Superior temporal gyrus (tissue), 1 donor: ENCODE results near the gene STK11.

Source experiments
- DNase-seq: peaks from one replicate; pipeline ENCODE4 v3.0.0-alpha.2; 2016; ENCODE audit errors: extremely low spot score

The STK11 gene

GRCh38 chr19:1261798-1262622, 56.4 kb downstream of the STK11 start:
- DNase-seq, result peak; percentile 10

GRCh38 chr19:1262623-1263123, 57.1 kb downstream of the STK11 start:
- no peak for DNase-seq

- no peak for DNase-seq
These were observed 57.6 kb downstream of the STK11 start for GRCh38 chr19:1263188-1263587.

- DNase-seq, result peak; percentile 11
These were observed 59.4 kb downstream of the STK11 start for GRCh38 chr19:1264801-1265614.

- DNase-seq, result peak; percentile 9
These were observed 60.1 kb downstream of the STK11 start for GRCh38 chr19:1265615-1266128.

- DNase-seq, result peak; percentile 60
These were observed 60.7 kb downstream of the STK11 start for GRCh38 chr19:1266129-1266915.

- DNase-seq, result peak; percentile 72
These were observed 61.4 kb downstream of the STK11 start for GRCh38 chr19:1266916-1267476.

- DNase-seq, result peak; percentile 7
These were observed 62.1 kb downstream of the STK11 start for GRCh38 chr19:1267477-1268225.

GRCh38 chr19:1268226-1269064, 62.9 kb downstream of the STK11 start:
- DNase-seq, result no peak

GRCh38 chr19:1269065-1269477, 63.5 kb downstream of the STK11 start, which contains the start of gene CIRBP:
TSS of gene CIRBP (plus strand) at chr19:1269332. CDS start at chr19:1270934, 1,602 bp downstream.
- peak; percentile 99 for DNase-seq

- peak; percentile 77 for DNase-seq
These were observed 64.1 kb downstream of the STK11 start for GRCh38 chr19:1269478-1270212.

GRCh38 chr19:1270213-1270853, 64.8 kb downstream of the STK11 start:
- no peak for DNase-seq

GRCh38 chr19:1270854-1271527, 65.4 kb downstream of the STK11 start:
- DNase-seq, result no peak

GRCh38 chr19:1271528-1272422, 66.2 kb downstream of the STK11 start:
- DNase-seq, result peak; percentile 7

GRCh38 chr19:1272423-1273262, 67.1 kb downstream of the STK11 start:
- peak; percentile 60 for DNase-seq
